ENCODE results near the gene SMAD7.
"Not testable (repeated sequence)": the region's sequence is repeated elsewhere in the genome, so short reads cannot be mapped to it uniquely, and the experiment has no call there.

SMAD7 gene

DNA sequence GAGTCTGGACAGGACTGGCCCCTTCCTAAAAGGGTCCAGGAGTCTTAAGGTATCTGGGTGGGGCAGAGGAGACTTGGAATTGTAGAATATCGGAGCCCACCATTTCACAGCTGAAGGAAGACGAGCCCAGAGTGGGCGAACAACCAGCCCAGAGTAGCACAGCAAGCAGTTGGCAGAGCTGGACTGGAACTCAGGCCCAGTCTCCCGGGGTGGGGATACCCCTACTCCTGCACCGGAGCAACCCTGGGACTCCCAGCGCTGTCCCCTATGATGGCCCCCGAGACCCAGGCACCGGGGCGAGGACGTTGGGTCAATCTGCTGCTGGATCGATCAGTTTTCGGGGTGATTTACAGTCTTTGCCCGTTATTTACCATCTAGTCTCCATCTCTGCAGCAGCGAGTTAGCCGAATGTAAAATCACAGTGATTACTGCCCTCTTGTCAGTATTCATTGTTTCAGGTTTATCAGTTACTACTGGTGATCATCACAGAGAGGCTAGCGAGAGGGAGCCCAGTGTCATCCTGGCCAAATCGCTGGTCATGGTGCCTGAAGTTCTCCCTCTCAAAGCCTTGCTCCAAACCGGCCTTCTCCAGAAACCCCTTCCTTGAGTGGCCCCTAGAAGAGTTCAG, 75.3 kb downstream of the SMAD7 start:
- DNase-seq: no peak

DNA sequence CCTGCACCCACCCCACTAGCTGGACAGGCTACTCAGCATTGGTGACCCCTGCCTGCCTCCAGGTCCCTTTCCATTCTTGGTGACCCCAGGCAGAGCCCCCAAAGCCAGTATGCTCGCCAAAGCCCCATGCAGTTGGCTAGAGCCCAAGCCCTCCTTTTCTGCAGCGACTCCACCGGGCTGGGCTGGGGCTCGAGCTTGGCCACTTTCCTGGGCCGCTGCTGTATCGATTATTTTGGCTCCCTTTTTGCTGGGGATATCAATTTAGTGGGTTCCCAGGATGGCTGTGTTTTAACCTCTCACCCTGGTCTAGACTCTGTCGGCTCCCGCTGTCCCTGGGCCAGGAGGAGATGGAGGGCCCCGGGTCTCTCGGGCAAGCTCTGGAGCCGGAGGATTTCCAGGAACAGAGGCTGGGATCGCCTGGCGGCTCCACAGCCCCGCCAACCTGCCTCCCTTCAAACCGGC, 76.0 kb downstream of the SMAD7 start:
- DNase-seq: no peak

DNA sequence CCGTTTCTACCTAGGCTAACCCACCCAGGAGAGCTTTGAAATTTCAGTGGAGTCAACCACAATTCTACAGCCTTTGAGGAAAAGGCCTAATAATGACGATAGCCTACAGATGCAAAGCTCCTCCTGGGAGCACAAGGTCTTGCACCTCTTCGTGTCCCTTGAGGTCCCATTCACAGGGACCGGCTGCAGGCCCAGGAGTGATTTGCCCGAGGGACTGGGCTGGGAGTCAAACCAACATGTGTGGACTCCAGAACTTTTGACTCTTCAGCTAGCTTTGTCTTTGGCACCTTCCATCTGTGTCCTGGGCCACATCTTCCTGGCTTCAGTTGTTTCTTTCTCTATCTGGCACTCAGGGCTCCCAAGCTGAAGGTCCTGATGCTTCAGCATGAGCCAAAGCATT, 76.5 kb downstream of the SMAD7 start:
- DNase-seq: no peak

DNA sequence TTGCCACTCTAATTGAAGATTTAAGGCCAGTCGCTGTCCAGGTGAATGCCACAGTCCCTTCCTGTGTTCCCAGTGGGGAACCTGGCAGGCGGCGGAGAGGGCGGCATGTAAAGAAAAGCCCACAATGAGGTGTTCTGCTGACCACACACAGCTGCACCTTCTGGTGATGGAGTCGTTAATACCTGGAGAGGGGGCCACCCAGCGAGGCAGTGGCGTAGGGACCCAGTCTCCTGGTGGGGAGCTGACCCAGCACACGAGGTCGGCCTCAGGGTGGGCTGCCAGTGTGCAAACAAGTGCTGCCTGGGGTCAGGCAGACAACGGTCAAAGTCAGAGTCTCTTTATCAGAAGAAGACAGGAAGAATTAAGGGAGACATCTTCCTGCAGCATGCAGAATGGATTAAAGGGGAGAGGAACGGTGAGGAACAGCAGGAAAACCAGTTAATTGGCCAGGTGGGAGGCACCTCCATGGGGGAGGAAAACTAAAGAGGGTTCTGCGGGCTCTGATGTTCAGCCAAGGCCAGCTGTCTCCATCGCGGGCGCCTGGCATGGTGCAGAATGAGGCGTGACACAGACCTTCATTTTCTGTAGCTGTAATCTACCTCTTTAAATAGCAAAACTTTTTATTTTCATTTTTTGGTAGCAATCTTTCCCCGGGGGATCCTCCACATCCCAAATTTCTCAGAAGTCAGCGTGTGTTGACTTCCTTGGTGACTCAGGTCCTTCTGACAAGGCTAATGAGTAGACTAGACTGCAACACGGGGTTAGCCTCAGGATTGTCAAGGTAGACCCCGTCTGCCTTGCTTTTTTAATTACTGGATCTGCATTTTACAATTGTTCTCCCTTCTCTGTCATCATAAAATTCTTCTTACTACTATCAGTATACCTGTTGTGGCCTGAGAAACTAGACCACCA, 78.3 kb downstream of the SMAD7 start:
- no peak for DNase-seq

DNA sequence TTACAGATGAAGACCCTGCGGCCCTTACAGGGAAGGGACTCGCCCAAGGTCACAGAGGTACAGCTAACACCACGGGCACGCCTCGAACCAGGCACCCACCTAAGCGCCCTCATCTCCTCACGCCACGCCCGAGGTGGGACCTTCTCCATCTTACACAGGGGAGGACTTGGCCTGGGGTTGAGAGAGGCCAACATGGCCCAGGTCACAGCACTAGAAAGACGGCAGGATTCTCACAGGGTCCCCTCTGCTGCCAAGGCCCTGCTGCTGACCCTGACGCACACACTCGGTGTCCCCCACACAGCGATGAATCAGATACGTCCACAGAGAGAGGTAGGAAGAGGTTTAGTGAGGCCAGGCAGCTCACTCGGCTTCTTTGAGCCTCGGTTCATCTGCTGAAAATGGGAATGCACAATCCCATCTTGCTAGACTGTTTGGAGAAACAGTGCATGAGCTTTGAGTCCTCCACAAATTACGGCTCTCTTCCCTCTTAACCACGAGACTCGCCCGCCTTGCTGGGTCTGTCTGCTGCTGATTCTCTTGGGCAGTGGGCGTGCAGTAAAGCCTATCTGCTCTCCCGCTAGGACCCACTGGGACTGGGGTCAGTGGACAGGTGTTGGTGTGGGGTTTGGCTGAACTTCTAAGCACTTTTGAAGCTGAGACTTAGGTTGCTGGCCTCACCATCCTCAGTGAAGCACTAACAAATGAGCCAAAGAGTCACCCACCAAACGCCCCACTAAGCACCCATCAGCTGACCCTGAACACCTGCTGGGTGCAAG, 79.2 kb downstream of the SMAD7 start:
- no peak for DNase-seq

DNA sequence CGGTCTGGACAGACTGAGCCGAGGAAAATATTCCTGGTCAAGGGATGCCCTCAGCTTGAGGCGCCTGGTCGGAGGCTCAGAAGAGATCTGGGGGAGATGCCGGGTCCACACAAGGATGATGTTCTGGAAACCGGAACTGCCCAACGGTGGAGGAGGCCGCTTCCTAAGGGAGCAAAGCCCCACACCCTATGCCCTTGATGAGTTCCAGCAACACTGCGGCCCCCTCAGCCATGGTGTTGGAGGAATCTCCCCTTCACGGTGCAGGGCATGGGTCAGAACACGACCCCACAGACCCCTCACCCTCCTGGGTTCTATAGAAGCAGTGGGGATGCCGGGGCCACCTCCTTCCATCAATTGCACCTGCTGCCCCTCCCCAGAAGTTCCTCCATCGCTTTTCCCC, 79.8 kb downstream of the SMAD7 start:
- not testable (repeated sequence) for DNase-seq

Measured in central memory CD4-positive, alpha-beta T cell (primary cell).